HG02938 (cell line): Measurements from ENCODE around the gene LMO7.

Source experiments
- ATAC-seq: cut with Tn5 transposase; IDR thresholded peaks from one replicate; pipeline ENCODE4 v1.9.1; 2021; ENCODE audit warnings: mild to moderate bottlenecking, moderate library complexity; ENCODE audit not compliant: unreplicated experiment

The LMO7 gene

GRCh38 chr13:75831389-75831788, 195.3 kb downstream of the LMO7 start:
- no peak for ATAC-seq

GRCh38 chr13:75832812-75833211, 196.7 kb downstream of the LMO7 start:
- ATAC-seq, result no peak

GRCh38 chr13:75836441-75836840, 200.3 kb downstream of the LMO7 start:
- ATAC-seq, result no peak

GRCh38 chr13:75838366-75839005, 202.4 kb downstream of the LMO7 start:
- no peak for ATAC-seq

- ATAC-seq, result no peak
Measured at GRCh38 chr13:75839406-75839805, 203.3 kb downstream of the LMO7 start.

- no peak for ATAC-seq
Measured at GRCh38 chr13:75841905-75842304, 205.8 kb downstream of the LMO7 start.

- no peak for ATAC-seq
Measured at GRCh38 chr13:75843074-75843473, 206.9 kb downstream of the LMO7 start.

- no peak for ATAC-seq
Measured at GRCh38 chr13:75843991-75844390, 207.9 kb downstream of the LMO7 start.

GRCh38 chr13:75847588-75847987, 211.5 kb downstream of the LMO7 start:
- no peak for ATAC-seq

GRCh38 chr13:75850916-75851315, 214.8 kb downstream of the LMO7 start:
- ATAC-seq, result no peak

- no peak for ATAC-seq
Measured at GRCh38 chr13:75855216-75855615, 219.1 kb downstream of the LMO7 start.

- no peak for ATAC-seq
Measured at GRCh38 chr13:75855847-75856246, 219.7 kb downstream of the LMO7 start.

- ATAC-seq, result no peak
Measured at GRCh38 chr13:75857291-75857690, 221.2 kb downstream of the LMO7 start.

- ATAC-seq, result no peak
Measured at GRCh38 chr13:75860935-75861334, 224.8 kb downstream of the LMO7 start.

GRCh38 chr13:75861786-75862185, 225.7 kb downstream of the LMO7 start:
- no peak for ATAC-seq

GRCh38 chr13:75864718-75865117, 228.6 kb downstream of the LMO7 start:
- no peak for ATAC-seq

- no peak for ATAC-seq
Measured at GRCh38 chr13:75867379-75868117, 231.4 kb downstream of the LMO7 start.

- ATAC-seq, result no peak
Measured at GRCh38 chr13:75869981-75870380, 233.9 kb downstream of the LMO7 start.

- no peak for ATAC-seq
Measured at GRCh38 chr13:75870397-75870903, 234.3 kb downstream of the LMO7 start.

- no peak for ATAC-seq
Measured at GRCh38 chr13:75871059-75871458, 234.9 kb downstream of the LMO7 start.

GRCh38 chr13:75872980-75873379, 236.8 kb downstream of the LMO7 start:
- no peak for ATAC-seq

GRCh38 chr13:75873494-75873893, 237.4 kb downstream of the LMO7 start:
- ATAC-seq, result no peak
